Parathyroid adenoma (tissue), 2 donors: ENCODE data around the gene ARHGAP15.

Experiments
- H2AFZ ChIP-seq: fragments of 300-600 bp; sonication (generic); one replicate; pipeline ENCODE4 v1.7.0; 2017; ENCODE audit warnings: antibody characterized with exemption, mild to moderate bottlenecking
- H3K27ac ChIP-seq: fragments of 300-600 bp; sonication (generic); one replicate; pipeline ENCODE4 v1.7.0; 2017
- H3K27me3 ChIP-seq: fragments of 300-600 bp; sonication (generic); one replicate; pipeline ENCODE4 v1.7.0; 2017; ENCODE audit warnings: low read length; ENCODE audit not compliant: control insufficient read depth, insufficient read depth
- H3K36me3 ChIP-seq: fragments of 300-600 bp; sonication (generic); one replicate; pipeline ENCODE4 v1.7.0; 2017; ENCODE audit warnings: low read length; ENCODE audit not compliant: control insufficient read depth, insufficient read depth
- H3K4me1 ChIP-seq: fragments of 300-600 bp; sonication (generic); one replicate; pipeline ENCODE4 v1.7.0; 2017; ENCODE audit warnings: control low read depth
- H3K4me2 ChIP-seq: fragments of 300-600 bp; sonication (generic); one replicate; pipeline ENCODE4 v1.7.0; 2017; ENCODE audit warnings: low read length
- H3K4me3 ChIP-seq: fragments of 300-600 bp; sonication (generic); one replicate; pipeline ENCODE4 v1.7.0; 2017; ENCODE audit warnings: low read depth, low read length
- H3K79me2 ChIP-seq: fragments of 300-600 bp; sonication (generic); one replicate; pipeline ENCODE4 v1.7.0; 2017; ENCODE audit warnings: control low read depth
- H3K9ac ChIP-seq: fragments of 300-600 bp; sonication (generic); one replicate; pipeline ENCODE4 v1.7.0; 2017; ENCODE audit warnings: mild to moderate bottlenecking
- H3K9me3 ChIP-seq: fragments of 300-600 bp; sonication (generic); one replicate; pipeline ENCODE4 v1.7.0; 2017; ENCODE audit warnings: low read length; ENCODE audit not compliant: control insufficient read depth
- CTCF ChIP-seq: fragments of 300-600 bp; sonication (generic); IDR thresholded peaks from one replicate; pipeline ENCODE4 v1.7.0; 2017; ENCODE audit warnings: antibody characterized with exemption, mild to moderate bottlenecking
- donor health status: primary hyperparathyroidism.

The ARHGAP15 gene

GRCh38 chr2:143128681-143129580, at the start of gene ARHGAP15:
Gene ARHGAP15, plus strand, starts transcription at chr2:143129419.
- Histone ChIP-seq H3K27me3 (no peaks in the 10 kb centered on the region), H3K79me2 (no peaks in the 10 kb centered on the region), H3K9me3 (no peaks in the 10 kb centered on the region), H3K4me2 (no peak within 1 kb of the TSS), H3K4me1 (no peaks in the 10 kb centered on the region), H3K27ac (no peak within 1 kb of the TSS), H2AFZ (peak within 1 kb of the TSS; percentile 9), H3K36me3 (no peaks in the 10 kb centered on the region), H3K4me3 (no peak within 1 kb of the TSS), H3K9ac (no peak within 1 kb of the TSS)
- no peak for TF ChIP-seq CTCF

GRCh38 chr2:143081616-143082015, 47.6 kb upstream of the ARHGAP15 start:
- Histone ChIP-seq H3K9ac (no peak overlapping the region), H3K27ac (no peak overlapping the region), H3K4me2 (no peak overlapping the region), H3K4me1 (no peaks in the 10 kb centered on the region), H3K4me3 (no peak overlapping the region), H3K27me3 (no peaks in the 10 kb centered on the region), H3K9me3 (no peaks in the 10 kb centered on the region), H3K36me3 (no peaks in the 10 kb centered on the region), H2AFZ (no peak overlapping the region), H3K79me2 (no peaks in the 10 kb centered on the region)
- TF ChIP-seq CTCF: no peak

- no peak for TF ChIP-seq CTCF
- H3K27ac ChIP-seq: no peak overlapping the region
- no peak overlapping the region for H3K4me3 ChIP-seq
Observed at GRCh38 chr2:143083636-143084035, 45.6 kb upstream of the ARHGAP15 start.

DNA sequence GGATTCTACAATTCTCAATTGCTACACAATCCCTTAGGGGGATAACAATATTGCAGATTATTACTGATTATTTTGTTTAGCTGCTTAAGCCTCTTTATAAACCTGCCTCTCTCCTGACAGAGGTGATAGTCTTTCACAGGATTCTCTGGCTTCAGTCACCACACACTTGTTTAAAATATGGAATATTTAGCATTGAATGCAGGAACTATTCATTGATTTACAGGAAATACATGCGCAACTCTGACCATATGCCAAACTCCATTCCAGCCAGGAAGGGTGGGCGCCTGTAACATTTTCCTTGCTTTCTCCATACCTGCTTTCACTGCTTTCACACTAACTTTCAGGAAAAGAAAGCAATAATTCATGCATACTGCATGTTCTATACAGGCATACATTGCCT, 44.8 kb upstream of the ARHGAP15 start:
- Histone ChIP-seq H3K4me2 (no peak overlapping the region), H3K27me3 (no peaks in the 10 kb centered on the region), H3K9me3 (no peaks in the 10 kb centered on the region), H3K4me1 (no peaks in the 10 kb centered on the region), H3K4me3 (no peak overlapping the region), H3K36me3 (no peaks in the 10 kb centered on the region), H3K9ac (no peak overlapping the region), H3K27ac (no peak overlapping the region), H2AFZ (no peak overlapping the region), H3K79me2 (no peaks in the 10 kb centered on the region)
- TF ChIP-seq CTCF: no peak

More at GRCh38 chr2:143083636-143084035, 45.6 kb upstream of the ARHGAP15 start:
- H3K9ac ChIP-seq: no peak overlapping the region
- no peaks in the 10 kb centered on the region for H3K27me3 ChIP-seq
- no peaks in the 10 kb centered on the region for H3K4me1 ChIP-seq
- H3K36me3 ChIP-seq: no peaks in the 10 kb centered on the region
- no peaks in the 10 kb centered on the region for H3K9me3 ChIP-seq
- H2AFZ ChIP-seq: no peak overlapping the region
- no peaks in the 10 kb centered on the region for H3K79me2 ChIP-seq
- no peak overlapping the region for H3K4me2 ChIP-seq
